HepG2 (cell line): ENCODE data around the gene SELENOV. TPM values are rescaled to one million over a fixed set of nuclear protein-coding genes. Genes with fewer than 3 reads are reported as not detected.

Experiments
- ARID2 ChIP-seq: sonication (generic); formaldehyde crosslinking; IDR thresholded peaks from 2 replicates; pipeline ENCODE4 v1.8.1; 2022; ENCODE audit warnings: mild to moderate bottlenecking, missing genetic modification reagents, borderline replicate concordance
- ARNT2 ChIP-seq: sonication (generic); formaldehyde crosslinking; IDR thresholded peaks from 2 replicates; pipeline ENCODE4 v1.8.0; 2022; ENCODE audit warnings: mild to moderate bottlenecking, low read depth, missing genetic modification reagents, moderate library complexity
- FOSL1 ChIP-seq: sonication (generic); formaldehyde crosslinking; IDR thresholded peaks from 2 replicates; pipeline ENCODE4 v1.9.0; 2021; ENCODE audit warnings: missing genetic modification reagents, borderline replicate concordance
- MBD4 ChIP-seq: IDR thresholded peaks from 2 replicates; pipeline ENCODE4 v1.6.1; 2012; ENCODE audit warnings: low read length, inconsistent platforms, borderline replicate concordance
- MBNL3 ChIP-seq: fragments of 250-450 bp; sonication (Bioruptor Pico); conservative IDR thresholded peaks from 2 replicates; pipeline ENCODE4 v1.8.0; 2022; ENCODE audit warnings: mild to moderate bottlenecking, inconsistent platforms
- NCOR1 ChIP-seq: fragments of 200-600 bp; sonication (generic); IDR thresholded peaks from 2 replicates; pipeline ENCODE4 v1.7.0; 2017; ENCODE audit warnings: antibody characterized with exemption, low read length, borderline replicate concordance
- NFYC ChIP-seq: IDR thresholded peaks from 2 replicates; pipeline ENCODE4 v1.6.1; 2016; ENCODE audit warnings: missing genetic modification reagents, missing compliant biosample characterization
- PAWR ChIP-seq: sonication (generic); formaldehyde crosslinking; IDR thresholded peaks from 2 replicates; pipeline ENCODE4 v1.4.0; 2020; ENCODE audit warnings: missing genetic modification reagents, mild to moderate bottlenecking, borderline replicate concordance
- U2AF1 ChIP-seq: fragments of 200-400 bp; formaldehyde crosslinking; optimal IDR thresholded peaks from 2 replicates; pipeline ENCODE3; 2017; ENCODE audit warnings: mild to moderate bottlenecking, low read depth, low read length
- XRCC5 ChIP-seq: fragments of 200-400 bp; formaldehyde crosslinking; optimal IDR thresholded peaks from 2 replicates; pipeline ENCODE3; 2017; ENCODE audit warnings: mild to moderate bottlenecking, low read length
- YEATS2 ChIP-seq: sonication (generic); formaldehyde crosslinking; IDR thresholded peaks from 2 replicates; pipeline ENCODE4 v1.4.0; 2020; ENCODE audit warnings: missing genetic modification reagents, borderline replicate concordance
- ZBTB7A ChIP-seq: sonication (generic); formaldehyde crosslinking; IDR thresholded peaks from 2 replicates; pipeline ENCODE4 v1.8.0; 2022; ENCODE audit warnings: mild to moderate bottlenecking, missing genetic modification reagents
- ZBTB7B ChIP-seq: sonication (generic); formaldehyde crosslinking; IDR thresholded peaks from 2 replicates; pipeline ENCODE4 v1.4.0; 2020; ENCODE audit warnings: missing genetic modification reagents
- ZNF205 ChIP-seq: IDR thresholded peaks from 2 replicates; pipeline ENCODE4 v1.6.1; 2018; ENCODE audit warnings: missing biosample characterization, missing genetic modification reagents
- ZNF296 ChIP-seq: sonication (generic); formaldehyde crosslinking; conservative IDR thresholded peaks from 2 replicates; pipeline ENCODE4 v1.5.0; 2020; ENCODE audit warnings: mild to moderate bottlenecking, missing genetic modification reagents
- ZNF333 ChIP-seq: sonication (generic); formaldehyde crosslinking; IDR thresholded peaks from 2 replicates; pipeline ENCODE4 v1.4.0; 2020; ENCODE audit warnings: mild to moderate bottlenecking, missing genetic modification reagents, borderline replicate concordance
- ZNF546 ChIP-seq: sonication (generic); formaldehyde crosslinking; conservative IDR thresholded peaks from 2 replicates; pipeline ENCODE4 v1.8.1; 2023; ENCODE audit warnings: mild to moderate bottlenecking, missing genetic modification reagents
- ZNF652 ChIP-seq: IDR thresholded peaks from 2 replicates; pipeline ENCODE4 v1.6.1; 2016; ENCODE audit warnings: low read depth, borderline replicate concordance
- ZNF660 ChIP-seq: sonication (generic); formaldehyde crosslinking; IDR thresholded peaks from 2 replicates; pipeline ENCODE4 v1.5.1; 2020; ENCODE audit warnings: mild to moderate bottlenecking, low read depth, missing genetic modification reagents, borderline replicate concordance
- ZSCAN30 ChIP-seq: sonication (generic); formaldehyde crosslinking; IDR thresholded peaks from 2 replicates; pipeline ENCODE4 v1.5.0; 2020; ENCODE audit warnings: mild to moderate bottlenecking, missing genetic modification reagents
- polyA plus RNA-seq, 8 experiments: library from polyadenylated mRNA; depleted of rRNA in 3 of 8; stranded (reverse) in 7 of 8; unstranded in 1 of 8; fragments of >200 nt; fragmentation: Illumina TruSeq in 4 of 8; extraction: Trizol in 4 of 8; gene quantifications; 2 replicates each; pipeline versions ENCODE4 v1.2.1 to v1.2.3, GENCODE V29; 2011 to 2016; ENCODE audit warnings: low read depth in 4 of 8, missing spikeins in 1 of 8, mixed read lengths in 1 of 8; ENCODE audit not compliant: insufficient read depth in 1 of 8
- total RNA-seq, 5 experiments: library from RNA; depleted of rRNA; stranded (reverse); fragments of >200 nt; fragmentation: Illumina TruSeq; extraction: Trizol; gene quantifications; 2 replicates each; pipeline ENCODE4 v1.2.3, GENCODE V29; 2016; ENCODE audit warnings: low read depth in 1 of 5
- TF ChIP-seq, protein P1 (sequence below): sonication (generic); formaldehyde crosslinking; IDR thresholded peaks from 2 replicates; pipeline ENCODE4 v1.8.1; 2023; ENCODE audit warnings: mild to moderate bottlenecking, missing genetic modification reagents
- TF ChIP-seq, protein P2 (sequence below): sonication (generic); formaldehyde crosslinking; IDR thresholded peaks from 2 replicates; pipeline ENCODE4 v1.8.1; 2023; ENCODE audit warnings: mild to moderate bottlenecking, moderate library complexity, missing genetic modification reagents
- TF ChIP-seq, protein P3 (sequence below): sonication (generic); formaldehyde crosslinking; IDR thresholded peaks from 2 replicates; pipeline ENCODE4 v1.8.0; 2022; ENCODE audit warnings: missing genetic modification reagents, mild to moderate bottlenecking, borderline replicate concordance
- TF ChIP-seq, protein P4 (sequence below): sonication (generic); formaldehyde crosslinking; IDR thresholded peaks from 2 replicates; pipeline ENCODE4 v1.5.0; 2020; ENCODE audit warnings: mild to moderate bottlenecking, missing genetic modification reagents
- TF ChIP-seq, protein P5 (sequence below): sonication (generic); formaldehyde crosslinking; IDR thresholded peaks from 2 replicates; pipeline ENCODE4 v1.4.0; 2020; ENCODE audit warnings: mild to moderate bottlenecking, missing genetic modification reagents

SELENOV gene
- total and polyA plus RNA-seq, 2 of the 13 experiments (the other 11 are each of a cell fraction or from before 2014, with no cell fraction given): not detected

DNA sequence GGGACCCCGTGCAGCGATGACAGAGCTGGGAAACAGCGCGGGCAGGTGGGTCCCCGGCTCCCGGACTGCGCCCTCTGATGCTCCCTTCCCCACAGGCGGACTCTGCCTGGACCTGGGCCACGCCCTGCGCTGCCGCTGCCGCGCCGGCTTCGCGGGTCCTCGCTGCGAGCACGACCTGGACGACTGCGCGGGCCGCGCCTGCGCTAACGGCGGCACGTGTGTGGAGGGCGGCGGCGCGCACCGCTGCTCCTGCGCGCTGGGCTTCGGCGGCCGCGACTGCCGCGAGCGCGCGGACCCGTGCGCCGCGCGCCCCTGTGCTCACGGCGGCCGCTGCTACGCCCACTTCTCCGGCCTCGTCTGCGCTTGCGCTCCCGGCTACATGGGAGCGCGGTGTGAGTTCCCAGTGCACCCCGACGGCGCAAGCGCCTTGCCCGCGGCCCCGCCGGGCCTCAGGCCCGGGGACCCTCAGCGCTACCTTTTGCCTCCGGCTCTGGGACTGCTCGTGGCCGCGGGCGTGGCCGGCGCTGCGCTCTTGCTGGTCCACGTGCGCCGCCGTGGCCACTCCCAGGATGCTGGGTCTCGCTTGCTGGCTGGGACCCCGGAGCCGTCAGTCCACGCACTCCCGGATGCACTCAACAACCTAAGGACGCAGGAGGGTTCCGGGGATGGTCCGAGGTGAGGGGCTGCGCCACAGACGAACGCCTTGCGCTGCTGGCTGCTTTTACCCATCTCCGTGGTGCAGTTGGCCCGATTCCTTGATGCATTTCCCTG is 7.8 kb upstream of the SELENOV start (continued):
- peak; percentile 100 for TF ChIP-seq ARNT2 (CRISPR knock-in tag)
- no peak for TF ChIP-seq ZNF652 (CRISPR knock-in tag)
- TF ChIP-seq ZBTB7A (CRISPR knock-in tag): 0 out of 2 replicates have a peak, but pooled peaks have one; percentile 33
- TF ChIP-seq U2AF1: no peak
- TF ChIP-seq ARID2: peak; percentile 85; the same call in 1 of the 2 replicates
- no peak for TF ChIP-seq ZNF333 (CRISPR knock-in tag)
- no peak for TF ChIP-seq XRCC5
- TF ChIP-seq, protein P1, sequence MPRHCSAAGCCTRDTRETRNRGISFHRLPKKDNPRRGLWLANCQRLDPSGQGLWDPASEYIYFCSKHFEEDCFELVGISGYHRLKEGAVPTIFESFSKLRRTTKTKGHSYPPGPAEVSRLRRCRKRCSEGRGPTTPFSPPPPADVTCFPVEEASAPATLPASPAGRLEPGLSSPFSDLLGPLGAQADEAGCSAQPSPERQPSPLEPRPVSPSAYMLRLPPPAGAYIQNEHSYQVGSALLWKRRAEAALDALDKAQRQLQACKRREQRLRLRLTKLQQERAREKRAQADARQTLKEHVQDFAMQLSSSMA (CRISPR knock-in tag): no peak
- TF ChIP-seq ZNF660 (CRISPR knock-in tag): no peak
- no peak; the same call in 1 of the 2 replicates for TF ChIP-seq ZNF296 (CRISPR knock-in tag)
- TF ChIP-seq, protein P2, sequence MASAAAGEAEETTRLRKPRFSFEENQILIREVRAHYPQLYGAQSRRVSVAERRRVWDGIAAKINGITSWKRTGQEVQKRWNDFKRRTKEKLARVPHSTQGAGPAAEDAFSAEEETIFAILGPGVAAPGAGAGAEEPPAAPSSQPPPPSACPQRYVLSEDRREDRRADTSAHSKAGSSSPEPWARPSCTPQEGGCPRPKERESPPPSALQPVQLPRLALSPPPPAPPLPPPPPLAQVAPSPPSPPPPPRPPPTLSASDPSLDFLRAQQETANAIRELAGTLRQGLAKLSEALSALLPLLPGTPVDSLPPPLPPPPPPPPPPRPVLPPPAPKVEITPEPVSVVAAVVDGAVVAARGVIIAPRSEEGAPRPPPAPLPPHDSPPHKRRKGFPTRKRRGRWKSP: peak; percentile 98
- no peak for TF ChIP-seq PAWR (CRISPR knock-in tag)
- TF ChIP-seq, protein P3, sequence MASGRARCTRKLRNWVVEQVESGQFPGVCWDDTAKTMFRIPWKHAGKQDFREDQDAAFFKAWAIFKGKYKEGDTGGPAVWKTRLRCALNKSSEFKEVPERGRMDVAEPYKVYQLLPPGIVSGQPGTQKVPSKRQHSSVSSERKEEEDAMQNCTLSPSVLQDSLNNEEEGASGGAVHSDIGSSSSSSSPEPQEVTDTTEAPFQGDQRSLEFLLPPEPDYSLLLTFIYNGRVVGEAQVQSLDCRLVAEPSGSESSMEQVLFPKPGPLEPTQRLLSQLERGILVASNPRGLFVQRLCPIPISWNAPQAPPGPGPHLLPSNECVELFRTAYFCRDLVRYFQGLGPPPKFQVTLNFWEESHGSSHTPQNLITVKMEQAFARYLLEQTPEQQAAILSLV: peak; percentile 87; the same call in 1 of the 2 replicates
- peak; percentile 37; the same call in 1 of the 2 replicates for TF ChIP-seq ZBTB7B (CRISPR knock-in tag)
- TF ChIP-seq ZNF546: peak; percentile 91; the same call in 1 of the 2 replicates
- TF ChIP-seq, protein P4, sequence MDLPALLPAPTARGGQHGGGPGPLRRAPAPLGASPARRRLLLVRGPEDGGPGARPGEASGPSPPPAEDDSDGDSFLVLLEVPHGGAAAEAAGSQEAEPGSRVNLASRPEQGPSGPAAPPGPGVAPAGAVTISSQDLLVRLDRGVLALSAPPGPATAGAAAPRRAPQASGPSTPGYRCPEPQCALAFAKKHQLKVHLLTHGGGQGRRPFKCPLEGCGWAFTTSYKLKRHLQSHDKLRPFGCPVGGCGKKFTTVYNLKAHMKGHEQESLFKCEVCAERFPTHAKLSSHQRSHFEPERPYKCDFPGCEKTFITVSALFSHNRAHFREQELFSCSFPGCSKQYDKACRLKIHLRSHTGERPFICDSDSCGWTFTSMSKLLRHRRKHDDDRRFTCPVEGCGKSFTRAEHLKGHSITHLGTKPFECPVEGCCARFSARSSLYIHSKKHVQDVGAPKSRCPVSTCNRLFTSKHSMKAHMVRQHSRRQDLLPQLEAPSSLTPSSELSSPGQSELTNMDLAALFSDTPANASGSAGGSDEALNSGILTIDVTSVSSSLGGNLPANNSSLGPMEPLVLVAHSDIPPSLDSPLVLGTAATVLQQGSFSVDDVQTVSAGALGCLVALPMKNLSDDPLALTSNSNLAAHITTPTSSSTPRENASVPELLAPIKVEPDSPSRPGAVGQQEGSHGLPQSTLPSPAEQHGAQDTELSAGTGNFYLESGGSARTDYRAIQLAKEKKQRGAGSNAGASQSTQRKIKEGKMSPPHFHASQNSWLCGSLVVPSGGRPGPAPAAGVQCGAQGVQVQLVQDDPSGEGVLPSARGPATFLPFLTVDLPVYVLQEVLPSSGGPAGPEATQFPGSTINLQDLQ: peak; percentile 93
- no peak for TF ChIP-seq MBD4
- TF ChIP-seq, protein P5, sequence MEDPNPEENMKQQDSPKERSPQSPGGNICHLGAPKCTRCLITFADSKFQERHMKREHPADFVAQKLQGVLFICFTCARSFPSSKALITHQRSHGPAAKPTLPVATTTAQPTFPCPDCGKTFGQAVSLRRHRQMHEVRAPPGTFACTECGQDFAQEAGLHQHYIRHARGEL: no peak
- TF ChIP-seq YEATS2 (CRISPR knock-in tag): no peak
- no peak for TF ChIP-seq MBNL3
- peak; percentile 42; the same call in 1 of the 2 replicates for TF ChIP-seq ZNF205 (CRISPR knock-in tag)
- TF ChIP-seq NFYC (CRISPR knock-in tag): no peak
- no peak for TF ChIP-seq FOSL1 (CRISPR knock-in tag)
- no peak for TF ChIP-seq NCOR1
- TF ChIP-seq ZSCAN30 (CRISPR knock-in tag): no peak
